ENCODE data around the gene TSPAN11.
"Not testable (repeated sequence)": the region's sequence is repeated elsewhere in the genome, so short reads cannot be mapped to it uniquely, and the experiment has no call there.

TSPAN11 gene

DNA sequence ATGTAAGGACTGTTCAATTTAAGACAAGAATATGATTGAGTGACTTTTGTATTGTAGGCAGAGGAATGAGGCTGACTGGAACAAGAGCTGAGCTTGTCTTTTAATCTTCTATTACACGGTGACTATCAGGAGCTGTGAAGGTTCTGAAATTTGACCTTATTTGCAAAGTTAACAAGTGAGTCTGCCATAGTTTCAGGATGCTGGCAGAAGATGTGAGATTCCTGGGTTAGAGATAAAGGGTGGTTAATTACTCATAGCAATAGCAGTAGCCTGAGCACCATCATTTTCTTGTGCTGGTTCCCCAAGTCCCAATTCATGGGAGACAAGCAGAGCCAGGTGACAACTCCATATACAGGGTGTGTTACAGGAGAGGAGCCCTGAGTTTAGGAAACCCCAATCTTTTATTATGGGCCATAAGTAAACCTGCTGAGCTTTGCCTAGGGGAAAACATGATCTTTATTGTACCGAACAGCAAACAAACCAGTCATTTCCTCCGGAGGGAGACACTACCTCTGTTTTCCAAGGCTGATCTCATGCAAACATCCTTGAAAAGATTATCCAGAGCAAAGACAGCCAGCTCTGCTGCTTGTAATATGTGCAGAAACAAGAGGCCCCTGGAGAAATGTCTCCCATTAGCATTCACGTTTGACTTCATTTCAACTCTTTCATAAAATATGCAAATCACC is 95.4 kb downstream of the TSPAN11 start:
- DNase-seq = no peak

DNA sequence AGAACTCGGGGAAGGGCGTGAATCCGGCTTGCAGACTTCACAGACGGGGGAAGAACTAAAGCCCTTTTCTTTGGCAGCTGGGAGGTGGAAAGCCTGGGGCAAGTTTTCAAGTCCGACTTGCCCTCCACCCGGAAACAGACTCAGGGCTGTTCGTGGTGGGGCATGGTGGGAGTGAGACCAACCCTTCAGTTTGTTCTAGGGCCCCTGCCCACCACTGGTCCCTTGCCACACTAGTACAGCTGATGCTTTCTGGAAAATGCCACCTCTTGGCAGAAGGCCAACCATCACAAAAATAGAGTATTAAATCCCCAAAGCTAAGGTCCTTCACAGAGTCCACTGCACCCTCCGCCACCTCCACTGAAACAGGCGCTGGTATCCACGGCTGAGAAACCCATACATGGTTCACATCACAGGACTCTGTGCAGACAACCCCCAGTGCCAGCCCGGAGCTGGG is 96.8 kb downstream of the TSPAN11 start:
- no peak for DNase-seq

DNA sequence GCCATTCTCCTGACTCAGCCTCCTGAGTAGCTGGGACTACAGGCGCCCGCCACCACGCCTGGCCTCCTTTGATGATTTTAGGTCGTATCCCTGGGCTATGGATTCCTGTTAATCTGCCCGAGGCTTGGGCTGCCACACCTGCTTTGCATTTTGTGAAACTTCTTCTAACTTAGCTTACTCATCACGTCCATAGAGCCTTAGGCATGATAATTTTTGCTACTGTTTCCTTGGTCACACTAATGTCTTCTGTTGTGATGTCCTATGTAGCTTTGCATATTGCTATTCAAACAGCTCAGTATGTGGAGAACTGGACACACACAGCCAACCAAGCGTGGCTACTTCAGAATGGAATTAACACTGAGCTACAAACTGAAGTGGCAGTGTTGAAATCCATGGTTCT is 99.7 kb downstream of the TSPAN11 start:
- DNase-seq = no peak

DNA sequence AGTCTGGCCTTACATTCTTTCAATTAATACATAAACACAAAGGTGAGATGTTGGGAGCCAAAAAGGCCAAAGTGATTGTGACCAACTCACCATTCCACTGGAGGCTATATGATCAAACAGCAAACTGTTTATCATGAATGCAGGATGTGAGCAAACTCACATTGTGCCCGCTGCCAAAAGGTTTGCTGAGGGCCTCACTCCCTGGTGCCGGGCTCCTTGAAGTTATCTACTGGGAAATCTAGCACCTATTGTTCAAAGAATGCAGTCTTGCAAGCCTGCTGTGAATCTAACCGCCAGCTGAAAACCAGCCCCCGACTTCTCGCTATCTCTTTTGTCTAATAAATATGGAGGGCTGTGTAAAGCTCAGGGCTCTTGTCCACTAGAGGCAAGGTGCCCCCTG is 100.5 kb downstream of the TSPAN11 start:
- not testable (repeated sequence) for DNase-seq

DNA sequence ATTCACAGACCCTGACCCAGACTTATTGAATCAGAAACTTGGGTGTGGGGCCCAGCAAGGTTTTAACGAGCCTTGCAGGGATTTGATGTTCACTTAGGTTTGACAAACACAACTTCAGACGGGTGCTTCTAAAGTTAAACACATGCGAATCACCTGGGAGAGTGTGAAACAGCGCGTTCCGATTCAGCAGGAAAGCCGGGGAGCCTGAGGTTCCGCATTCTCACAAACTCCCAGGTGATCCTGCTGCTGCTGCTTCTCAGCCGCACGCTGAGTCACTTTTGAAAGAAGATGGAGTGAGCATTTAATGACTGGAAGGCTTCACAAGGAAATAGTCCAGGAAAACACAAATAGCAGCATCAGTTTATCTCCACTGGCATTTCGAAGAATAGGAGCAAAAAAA is 102.9 kb downstream of the TSPAN11 start:
- no peak for DNase-seq

DNA sequence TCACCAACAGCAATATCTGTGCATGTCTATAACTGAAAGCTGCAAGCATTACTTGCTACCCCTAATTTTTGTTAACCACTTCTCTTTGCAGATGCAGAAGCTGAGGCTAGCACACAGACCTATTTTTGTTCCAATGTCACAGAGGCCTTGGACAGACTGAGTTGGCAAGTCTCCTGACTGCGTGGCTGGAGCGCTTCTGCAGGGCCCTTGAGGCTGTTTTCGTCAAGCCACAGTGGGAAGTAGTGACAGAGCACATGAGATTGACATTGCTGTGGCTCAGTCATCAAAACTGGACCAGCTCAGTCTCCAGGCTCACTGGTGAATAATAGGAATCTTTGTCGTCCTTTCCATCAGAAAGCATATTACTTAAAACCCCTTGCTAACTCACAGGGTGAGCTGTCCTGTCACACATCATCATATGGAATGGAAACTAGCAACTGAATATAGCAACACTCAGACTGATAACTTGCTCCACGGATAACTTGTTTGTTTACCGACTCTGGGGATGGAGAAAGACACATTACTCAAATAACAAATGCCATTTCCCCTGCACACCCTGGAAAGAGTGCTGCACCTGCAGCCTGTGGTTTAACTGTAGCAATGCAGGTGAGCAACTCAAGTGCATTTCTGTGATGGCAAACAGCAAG is 103.5 kb downstream of the TSPAN11 start:
- no peak for DNase-seq

DNA sequence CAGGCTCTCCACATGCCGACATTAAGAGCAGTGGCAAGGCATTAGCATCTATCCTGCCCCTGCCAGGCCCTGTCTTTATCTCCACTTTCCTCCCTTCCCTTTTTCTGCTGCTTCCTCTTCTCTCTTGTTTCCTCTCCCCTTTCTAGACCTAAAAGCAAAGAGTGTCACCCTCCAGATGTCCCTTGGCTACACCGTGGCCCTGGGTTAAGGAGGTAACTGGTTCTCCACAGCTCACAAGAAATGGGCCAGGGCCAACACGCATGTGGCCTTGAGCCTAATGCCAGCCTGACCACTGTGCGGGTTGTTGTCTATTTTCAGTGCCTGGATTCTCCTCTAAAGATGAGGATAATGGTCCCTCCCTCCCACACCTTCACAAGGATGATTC is 105.4 kb downstream of the TSPAN11 start:
- no peak for DNase-seq

DNA sequence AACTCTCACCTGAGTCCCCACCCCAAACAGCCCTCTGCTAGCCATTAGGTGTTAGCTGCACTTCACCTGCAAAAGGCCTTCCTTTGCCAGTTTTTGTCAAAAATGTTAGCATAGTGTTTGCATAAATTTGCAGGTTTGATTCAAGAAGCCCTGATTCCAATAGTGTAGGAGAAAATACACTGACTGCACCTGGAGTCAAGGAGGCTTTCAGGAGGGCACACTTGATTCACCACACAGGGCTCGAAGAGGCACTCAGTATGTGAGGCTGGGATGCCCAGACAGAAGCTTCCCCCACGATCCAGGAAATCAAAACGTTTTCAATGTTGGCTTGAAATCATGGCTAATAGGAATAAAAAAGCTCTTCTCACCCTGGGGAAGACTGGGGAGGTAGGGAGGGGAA is 106.6 kb downstream of the TSPAN11 start:
- DNase-seq = no peak

DNA sequence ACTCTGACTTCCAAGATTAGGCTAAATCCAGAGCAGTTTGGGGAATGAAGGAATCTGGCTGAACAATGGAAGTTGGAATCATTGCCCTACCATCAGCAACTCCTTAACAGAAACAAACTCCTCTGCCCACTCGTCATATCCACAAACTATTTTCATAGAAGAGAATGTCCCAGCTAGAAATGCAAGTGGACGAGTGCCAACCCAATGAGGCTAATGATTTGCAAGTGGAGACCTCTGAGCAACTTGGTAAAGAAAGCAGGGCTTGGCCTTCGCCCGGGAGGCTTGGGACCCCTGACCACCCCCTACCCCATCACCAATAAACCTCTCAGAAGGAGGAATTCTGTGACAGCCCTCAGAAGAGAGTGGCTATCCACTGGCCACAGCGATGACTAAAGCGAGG is 107.1 kb downstream of the TSPAN11 start:
- DNase-seq = no peak

DNA sequence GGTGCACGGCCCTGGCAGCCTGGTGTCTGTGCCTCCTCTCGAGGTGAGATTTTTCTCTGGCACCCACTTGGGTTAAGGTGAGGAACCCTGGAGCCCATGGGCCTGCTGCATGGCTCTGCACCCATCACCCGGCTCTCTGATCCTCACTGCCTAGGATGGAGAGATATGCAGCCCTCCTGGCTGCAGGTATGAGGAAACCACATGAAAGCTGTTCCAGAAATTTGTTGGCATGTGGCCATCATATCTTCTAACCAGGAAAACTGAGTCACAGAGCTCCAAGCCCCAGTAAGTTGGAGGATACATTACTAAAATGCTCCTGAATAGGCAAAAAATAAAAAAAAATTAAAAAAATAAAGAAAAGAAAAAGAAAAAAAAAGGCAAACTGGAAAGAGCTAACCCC is 107.8 kb downstream of the TSPAN11 start:
- DNase-seq = no peak

DNA sequence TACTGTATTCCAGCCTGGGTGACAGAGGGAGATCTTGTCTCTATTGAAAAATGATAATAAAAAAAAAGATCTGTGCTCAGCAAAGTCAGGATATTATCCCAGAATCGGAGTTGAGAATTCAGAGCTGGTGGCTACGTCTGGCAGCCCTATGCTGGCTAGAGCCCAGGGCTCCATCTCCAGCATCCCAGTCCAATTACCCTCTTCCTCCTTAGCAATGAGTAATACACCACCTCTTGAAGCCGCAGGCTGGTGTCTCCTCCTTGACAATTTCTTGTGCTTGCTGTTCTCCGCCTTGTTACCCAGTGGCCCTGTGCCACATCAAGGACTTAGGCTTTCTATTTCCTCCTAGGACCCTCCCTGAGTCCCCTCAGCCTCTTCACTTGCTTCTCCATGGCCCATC is 108.7 kb downstream of the TSPAN11 start:
- DNase-seq = no peak

DNA sequence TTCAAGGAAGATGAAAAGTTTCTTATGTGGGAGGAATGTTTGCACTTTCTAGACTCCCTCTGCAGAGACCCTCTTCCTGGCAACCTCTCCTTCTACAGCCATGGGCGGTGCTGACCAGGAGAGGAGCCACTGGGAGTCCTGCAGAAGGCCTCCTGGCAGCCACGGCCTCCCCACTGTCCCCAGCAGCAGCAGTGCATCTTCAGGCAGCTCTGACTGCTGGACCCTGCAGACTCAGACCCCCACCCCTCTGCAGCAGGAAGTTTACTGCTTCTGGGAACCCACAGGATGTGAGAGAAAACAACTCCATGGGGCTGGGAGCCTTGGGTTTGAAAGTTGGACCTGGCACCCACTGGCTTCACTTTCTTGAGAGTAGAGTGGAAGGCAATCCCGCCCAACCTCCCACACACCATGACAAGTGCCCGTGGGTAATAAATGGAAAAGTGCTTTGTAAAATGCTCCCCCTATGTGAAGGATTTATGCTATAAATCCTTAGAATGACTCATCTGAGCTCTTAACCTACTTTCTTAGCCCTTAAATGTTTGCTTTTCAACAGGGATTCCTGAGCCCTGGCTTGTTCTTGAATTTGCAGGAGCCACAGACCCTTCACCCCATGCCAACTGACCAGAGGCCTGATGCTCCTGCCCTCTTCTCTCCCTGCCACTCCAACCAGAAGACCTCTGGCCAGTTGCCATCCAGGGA is 109.6 kb downstream of the TSPAN11 start:
- DNase-seq = no peak

DNA sequence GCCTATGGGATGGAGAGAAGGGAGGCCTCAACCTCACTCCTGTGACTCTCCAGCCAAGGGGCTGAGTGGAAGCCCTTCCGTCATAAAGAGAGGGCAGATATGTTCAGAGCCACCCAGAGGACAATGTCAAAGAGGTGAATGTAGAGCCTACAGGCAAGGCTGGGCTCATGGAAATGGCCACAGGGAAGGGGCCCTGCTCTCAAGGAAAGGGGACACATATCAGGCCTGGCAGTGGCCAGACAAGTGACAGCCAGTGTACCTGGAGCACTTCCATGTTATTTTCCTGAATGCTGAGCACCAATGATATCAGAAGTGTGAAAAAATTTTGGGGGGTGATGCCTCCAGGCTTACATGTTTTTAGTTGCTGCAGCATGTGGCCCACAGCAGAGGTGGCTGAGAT is 110.5 kb downstream of the TSPAN11 start:
- no peak for DNase-seq

DNA sequence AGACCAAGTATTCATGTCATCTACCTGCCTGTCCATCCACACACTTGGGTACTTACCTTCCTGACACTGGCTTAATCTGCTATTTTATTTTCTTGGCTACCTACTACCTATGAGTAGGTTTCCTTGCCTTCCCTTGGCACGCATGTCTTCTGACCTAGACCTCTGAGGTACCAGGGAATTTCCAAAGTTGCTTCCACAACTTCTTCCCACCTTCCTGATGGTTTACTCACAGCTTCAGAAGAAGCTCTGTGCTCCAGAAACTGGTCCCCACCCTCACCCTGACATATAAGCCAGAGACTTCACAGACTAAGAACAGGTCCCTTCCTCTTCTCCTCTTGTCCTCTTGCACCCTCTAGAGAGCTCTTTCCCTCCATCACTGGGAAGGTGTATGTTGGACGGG is 111.4 kb downstream of the TSPAN11 start:
- no peak for DNase-seq

DNA sequence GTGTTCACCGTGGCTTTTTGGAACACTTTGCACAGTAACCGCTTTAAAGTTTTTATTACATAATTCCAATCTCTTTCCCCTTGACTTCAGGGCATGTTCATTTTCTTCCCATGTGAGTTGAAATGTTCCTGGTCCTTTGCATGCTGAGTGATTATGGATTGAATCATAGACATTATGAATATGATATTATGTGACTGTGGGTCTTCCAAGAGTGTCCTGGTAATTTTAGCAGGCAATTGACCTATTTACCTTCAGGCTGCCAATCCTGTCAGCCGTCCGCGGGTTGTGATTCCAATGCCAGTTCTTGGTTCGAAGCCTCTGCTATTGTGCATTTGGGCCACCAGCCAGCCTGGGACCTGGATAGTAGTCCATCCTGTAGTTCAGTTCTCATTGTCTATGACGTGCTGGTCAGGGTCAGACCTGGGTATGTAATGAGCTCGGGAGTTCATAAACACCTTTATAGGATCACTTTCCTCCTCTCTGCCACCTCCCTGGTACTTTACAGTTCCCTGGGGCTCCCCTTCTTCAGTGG is 114.6 kb downstream of the TSPAN11 start:
- DNase-seq = no peak
